RPMI8226 (cell line): Measurements from ENCODE around the gene KRT17.
"Not testable (repeated sequence)": the region's sequence is repeated elsewhere in the genome, so short reads cannot be mapped to it uniquely, and the experiment has no call there.

Source experiments
- DNase-seq: peaks from one replicate; pipeline ENCODE4 v3.0.0-alpha.2; 2015

The KRT17 gene

DNA sequence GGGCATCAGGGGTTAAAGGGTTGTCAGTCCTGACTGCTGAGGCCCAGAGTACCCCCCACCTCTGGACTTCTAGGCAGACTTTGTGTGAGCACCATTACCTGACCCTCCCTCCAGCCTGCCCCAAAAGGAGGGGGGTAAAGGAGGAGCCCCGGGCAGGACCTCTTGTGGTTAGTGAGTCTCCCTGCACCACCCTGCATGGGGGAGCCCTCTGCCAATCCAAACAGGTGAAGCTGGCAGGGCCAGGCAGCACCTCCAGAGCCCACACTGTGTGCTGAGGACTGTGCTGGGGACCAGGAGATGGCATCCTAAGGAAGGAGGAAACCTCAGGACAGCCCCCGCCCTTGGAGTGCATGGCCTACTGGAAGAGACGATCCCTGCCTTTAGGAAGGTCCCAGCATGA, 35.1 kb downstream of the KRT17 start:
- DNase-seq, result no peak

- DNase-seq, result no peak
Measured at GRCh38 chr17:41588126-41588810, 36.1 kb downstream of the KRT17 start.

DNA sequence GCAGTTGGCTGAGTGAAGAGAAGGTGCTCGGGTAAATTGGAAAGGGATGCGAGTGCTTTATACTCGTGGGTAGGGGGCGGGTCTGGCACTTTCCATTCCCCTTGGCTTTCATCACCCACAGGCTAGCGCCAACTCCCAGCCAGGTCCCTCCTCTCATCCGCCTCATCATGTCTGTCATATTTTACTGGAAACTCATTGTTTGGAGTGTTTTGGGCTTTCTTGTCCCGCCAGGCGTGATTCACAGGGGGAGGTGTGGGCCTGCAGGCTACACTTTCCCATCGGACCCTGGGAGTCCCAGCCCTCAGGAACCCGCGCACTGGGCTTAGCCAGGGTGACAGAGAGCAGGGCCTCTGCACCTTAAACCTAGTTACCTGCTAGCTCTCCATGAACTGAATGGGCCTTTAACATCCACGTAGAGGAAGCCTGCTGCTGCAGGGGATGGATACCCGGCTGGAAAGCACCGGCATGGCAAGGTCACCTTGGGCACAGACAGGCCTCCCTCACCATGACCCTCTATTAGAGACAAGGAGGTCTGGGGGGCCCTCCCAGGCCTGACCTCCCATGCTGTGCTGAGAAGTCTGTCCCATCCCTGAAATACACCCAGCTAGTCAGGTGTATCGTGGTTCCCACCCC, 37.4 kb downstream of the KRT17 start, which contains the start of gene KRT14:
Gene KRT14, minus strand, starts transcription at position 33 of the 633 bp plus-strand sequence. CDS start 61 bp downstream, outside the sequence.
- DNase-seq, result no peak

- peak; percentile 22 for DNase-seq
Measured at GRCh38 chr17:41585301-41586056, 38.9 kb downstream of the KRT17 start.

- peak; percentile 80 for DNase-seq
Measured at GRCh38 chr17:41584331-41584927, 39.9 kb downstream of the KRT17 start.

GRCh38 chr17:41583137-41584127, 40.9 kb downstream of the KRT17 start:
- no peak for DNase-seq

- not testable (repeated sequence) for DNase-seq
Measured at GRCh38 chr17:41582061-41582968, 42.1 kb downstream of the KRT17 start.

GRCh38 chr17:41581366-41582060, 42.9 kb downstream of the KRT17 start:
- DNase-seq, result no peak

DNA sequence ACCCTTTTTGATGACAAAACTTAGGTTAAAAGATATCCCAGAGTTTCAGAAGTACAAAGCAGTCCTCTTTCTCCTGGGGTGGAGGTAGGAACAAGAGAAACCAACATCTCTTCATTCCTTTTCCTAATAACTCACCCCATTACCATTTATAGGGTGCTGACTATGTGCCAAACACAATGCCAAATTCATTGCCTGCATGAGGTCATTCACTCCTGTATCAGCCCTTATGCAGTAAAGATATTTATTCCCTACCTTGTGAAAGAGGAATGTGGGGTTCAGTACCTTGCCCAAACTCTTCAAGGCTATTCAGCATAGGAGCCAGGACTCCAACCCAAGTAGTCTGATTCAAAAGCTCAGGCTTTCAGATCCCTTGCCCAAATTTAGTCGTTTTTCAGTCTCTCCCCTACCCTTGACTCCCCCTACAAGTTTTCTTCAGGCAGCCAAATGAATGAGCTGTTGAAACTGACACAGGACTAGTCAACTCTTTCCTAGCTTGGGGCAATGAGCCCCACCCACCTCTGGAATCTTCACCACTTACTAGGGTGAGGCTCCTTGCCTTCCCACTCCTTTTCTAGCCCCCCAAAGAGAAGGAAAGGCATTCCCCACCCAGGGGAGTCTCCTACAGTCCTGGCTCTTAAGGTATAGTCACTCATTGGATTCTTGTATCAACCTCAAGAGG, 43.5 kb downstream of the KRT17 start:
- no peak for DNase-seq

GRCh38 chr17:41580244-41580575, 44.2 kb downstream of the KRT17 start:
- DNase-seq, result no peak

DNA sequence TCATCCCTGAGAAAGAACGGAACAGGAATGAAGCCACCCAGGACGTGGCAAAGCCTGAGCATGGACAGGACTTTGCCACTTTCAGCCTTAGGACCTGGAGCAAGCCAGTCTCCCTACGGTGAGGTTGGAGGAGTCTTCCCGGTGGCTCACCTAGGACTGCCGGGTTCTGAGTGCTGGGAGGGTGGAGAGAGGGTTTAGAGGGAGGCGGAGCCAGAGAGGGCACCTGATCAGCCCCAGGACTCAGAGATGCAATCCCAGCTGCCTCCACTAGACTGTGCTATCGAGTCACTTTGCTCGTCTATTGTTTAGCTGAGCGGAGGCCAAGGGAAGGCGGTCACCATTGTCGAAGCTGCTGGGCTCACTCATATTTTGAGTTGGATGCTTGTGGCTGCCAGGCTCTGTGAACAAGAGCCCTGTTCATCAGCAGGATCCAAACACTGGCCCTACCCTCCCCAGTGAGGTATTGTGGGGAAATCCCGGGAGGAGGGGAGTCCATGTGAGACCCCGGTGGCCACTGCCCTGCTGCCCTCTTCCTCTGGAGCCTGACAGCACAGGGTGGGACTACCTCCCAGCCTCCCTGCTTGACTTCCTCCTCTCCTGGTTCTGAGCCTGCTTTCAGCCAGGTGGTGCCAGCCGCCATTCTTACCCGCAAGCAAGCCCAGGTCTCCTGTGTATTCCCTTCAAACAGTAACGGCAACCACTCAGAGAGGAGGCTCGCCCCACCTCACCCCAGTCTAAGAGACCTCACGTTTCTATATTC, 44.7 kb downstream of the KRT17 start:
- peak; percentile 92 for DNase-seq

- no peak for DNase-seq
Measured at GRCh38 chr17:41578971-41579370, 45.4 kb downstream of the KRT17 start.

GRCh38 chr17:41578538-41578937, 45.8 kb downstream of the KRT17 start:
- no peak for DNase-seq

DNA sequence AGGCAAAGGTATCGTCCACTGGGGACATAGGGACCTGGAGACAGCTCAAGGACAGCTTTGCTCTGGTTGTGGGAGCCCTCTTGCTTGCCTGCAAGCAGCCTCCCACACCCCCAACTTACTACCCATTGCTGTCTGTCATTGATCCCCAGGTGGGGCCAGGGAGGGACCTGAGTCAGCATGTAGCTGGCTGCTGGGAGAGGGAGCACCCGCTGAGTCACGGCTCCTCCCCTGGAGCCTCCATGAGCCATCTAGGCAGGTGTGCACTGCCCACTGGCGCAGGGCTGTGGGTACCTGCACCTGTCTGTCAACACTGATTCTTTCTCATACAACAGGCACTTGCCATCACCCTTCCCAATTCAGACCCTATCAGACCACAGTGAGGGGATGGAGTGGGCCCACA, 47.6 kb downstream of the KRT17 start:
- DNase-seq, result peak; percentile 79

GRCh38 chr17:41575336-41575735, 49.0 kb downstream of the KRT17 start:
- DNase-seq, result no peak

GRCh38 chr17:41571561-41572434, 52.6 kb downstream of the KRT17 start, which contains the start of gene KRT9:
TSS of gene KRT9 (minus strand) at chr17:41572059. CDS start at chr17:41571992, 67 bp downstream.
- no peak for DNase-seq
